ENCODE data around the gene DEPDC5. TPM values are rescaled to one million over a fixed set of nuclear protein-coding genes. Genes with fewer than 3 reads are reported as not detected.
"Not testable (repeated sequence)": the region's sequence is repeated elsewhere in the genome, so short reads cannot be mapped to it uniquely, and the experiment has no call there.

DEPDC5 gene
- total RNA-seq (10 to 100 TPM; 40.3 to 52.7 (median 49.0) TPM), total RNA-seq (10.9 to 28.6 (median 21.9) reads per million in 29 experiments)
- total RNA-seq (2013), result 27.6 TPM

DNA sequence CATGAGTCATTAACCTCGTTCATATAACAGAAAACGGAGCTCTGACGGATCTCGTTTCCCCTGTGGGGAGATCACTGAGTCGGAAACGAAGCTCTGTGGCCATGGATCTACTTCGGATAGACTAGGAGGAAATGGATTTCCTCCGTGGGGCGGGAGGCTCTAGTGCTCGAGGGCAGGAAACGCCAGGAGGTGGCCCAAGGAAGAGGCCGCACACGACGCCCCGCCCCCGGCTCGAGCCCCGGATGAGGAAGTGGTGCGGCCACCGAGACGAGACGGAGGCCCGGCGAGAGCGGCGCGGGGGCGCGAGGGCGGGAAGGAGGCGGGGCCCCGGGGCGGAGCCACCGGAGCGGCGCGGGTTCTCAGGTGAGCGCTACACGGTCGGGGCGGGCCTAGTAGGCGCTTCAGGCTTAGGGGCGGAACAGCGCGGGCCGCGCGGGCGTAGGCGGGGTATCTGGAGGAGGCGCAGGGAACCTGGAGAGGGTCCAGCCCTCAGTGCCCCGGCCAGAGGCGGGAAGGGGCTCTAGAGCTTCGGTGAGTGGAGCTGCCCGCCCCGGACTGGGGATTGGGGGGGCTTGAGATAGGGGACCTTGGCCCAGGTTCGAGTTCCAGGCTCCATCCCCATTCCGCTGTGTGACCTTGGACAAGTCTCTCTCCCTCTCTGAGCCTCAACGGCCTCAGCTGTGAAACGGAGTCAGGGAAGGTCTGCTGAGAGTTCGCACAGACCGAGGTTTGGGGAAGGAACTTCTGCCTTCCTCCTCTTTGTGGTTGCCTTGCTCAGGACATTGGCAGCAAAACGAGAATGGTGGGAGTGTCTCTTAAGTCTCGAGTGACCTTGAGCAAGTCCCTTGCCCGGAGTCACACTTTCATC is at the start of gene DEPDC5:
TSS of gene DEPDC5 (plus strand) at position 386 of the 868 bp plus-strand sequence. CDS start 903 bp downstream, outside the sequence.
- H3K36me3 Mint-ChIP-seq, result peaks cover 4% of the 10 kb centered on the region
- H3K9me3 Mint-ChIP-seq, result no peaks in the 10 kb centered on the region
- peak; percentile 89 to 98 (median 94) for DNase-seq
- ChIA-PET POLR2A (interaction anchor here in 1 of 2 donors (0.6 to 1.0 kb wide), 4 partner anchors 32 to 461 kb away, joined by 3 to 6 read pairs (median 4); partner anchors contain the start of genes PIK3IP1 and PISD), CTCF (interaction anchor here in 1 of 2 donors (1.4 to 1.8 kb wide), 2 partner anchors 88 to 217 kb away, joined by 4 to 8 read pairs; no protein-coding TSS in a partner anchor)
- Histone ChIP-seq H3K4me1 (ENCODE audit: control insufficient read depth in 1 of 2, extremely low read depth in 1 of 2, insufficient read depth in 2 of 2, low read length in 2 of 2) (peaks cover 15 to 38% of the 10 kb centered on the region in 2 experiments), H3K27ac (ENCODE audit: low read length) (peak within 1 kb of the TSS; percentile 89), H3K36me3 (ENCODE audit: control insufficient read depth in 2 of 2, extremely low read depth in 1 of 2, insufficient read depth in 1 of 2, low read length in 1 of 2) (peaks cover 0 to 8% of the 10 kb centered on the region in 2 donors), H3K4me3 (ENCODE audit: control insufficient read depth in 1 of 2, extremely low read depth in 1 of 2, low read length in 1 of 2) (peak within 1 kb of the TSS; percentile 65 to 85), H3K27me3 (replicated peaks in 1 of 2; ENCODE audit: control insufficient read depth in 2 of 2, extremely low read depth in 1 of 2, insufficient read depth in 2 of 2, low read length in 1 of 2) (no peaks in the 10 kb centered on the region), H3K9me3 (no peaks in the 10 kb centered on the region)
- H3K27ac Mint-ChIP-seq, result peak within 1 kb of the TSS; percentile 99 to 100
- peaks cover 41 to 46% (median 45%) of the 10 kb centered on the region in 3 donors for H3K4me1 Mint-ChIP-seq
- ATAC-seq (replicated peaks in 1 of 4), result peak; percentile 80 to 85 (median 81)
- WGBS (ENCODE audit: insufficient coverage), result under 1% methylated on average over 54 of the region's 65 CpGs
- H3K4me3 Mint-ChIP-seq, result peak within 1 kb of the TSS; percentile 86 to 91 (median 87)
- H3K27me3 Mint-ChIP-seq, result no peaks in the 10 kb centered on the region

DNA sequence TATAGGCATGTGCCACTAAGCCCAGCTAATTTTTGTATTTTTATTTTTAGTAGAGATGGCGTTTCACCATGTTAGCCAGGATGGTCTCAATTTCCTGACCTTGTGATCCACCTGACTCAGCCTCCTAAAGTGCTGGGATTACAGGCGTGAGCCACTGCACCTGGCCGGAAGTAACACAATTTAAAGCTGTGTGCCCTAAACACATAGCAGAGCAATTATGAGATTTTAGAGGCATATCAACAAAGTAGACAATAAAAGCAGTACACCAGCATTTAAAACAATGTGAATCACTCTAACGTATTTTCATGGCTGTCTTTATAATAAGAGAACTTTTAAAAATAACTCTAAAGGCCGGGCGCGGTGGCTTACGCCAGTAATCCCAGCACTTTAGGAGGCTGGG is 46.3 kb upstream of the DEPDC5 start:
- POLR2A ChIA-PET, result no interaction called here
- no peaks in the 10 kb centered on the region for H3K9me3 ChIP-seq
- H3K27ac Mint-ChIP-seq, result no peak overlapping the region
- peaks cover 3 to 43% of the 10 kb centered on the region in 2 donors for H3K36me3 ChIP-seq (ENCODE audit: control insufficient read depth in 2 of 2, extremely low read depth in 1 of 2, insufficient read depth in 1 of 2, low read length in 1 of 2)
- DNase-seq (no peak), ATAC-seq (replicated peaks in 1 of 4) (no peak)
- H3K27ac ChIP-seq (ENCODE audit: low read length), result no peak overlapping the region
- no peaks in the 10 kb centered on the region for H3K27me3 Mint-ChIP-seq
- CTCF ChIA-PET, result no interaction called here
- no peaks in the 10 kb centered on the region for H3K27me3 ChIP-seq (replicated peaks in 1 of 2; ENCODE audit: control insufficient read depth in 2 of 2, extremely low read depth in 1 of 2, insufficient read depth in 2 of 2, low read length in 1 of 2)
- no peaks in the 10 kb centered on the region for H3K9me3 Mint-ChIP-seq
- peaks cover 0 to 6% (median 3%) of the 10 kb centered on the region in 3 donors for H3K4me1 Mint-ChIP-seq
- no peaks in the 10 kb centered on the region for H3K4me1 ChIP-seq (ENCODE audit: control insufficient read depth in 1 of 2, extremely low read depth in 1 of 2, insufficient read depth in 2 of 2, low read length in 2 of 2)
- peaks cover 28% of the 10 kb centered on the region for H3K36me3 Mint-ChIP-seq
- WGBS (ENCODE audit: insufficient coverage), result 100% methylated on average over 2 of the region's 8 CpGs
- no peak overlapping the region for H3K4me3 Mint-ChIP-seq
- no peak overlapping the region for H3K4me3 ChIP-seq (ENCODE audit: control insufficient read depth in 1 of 2, extremely low read depth in 1 of 2, low read length in 1 of 2)

DNA sequence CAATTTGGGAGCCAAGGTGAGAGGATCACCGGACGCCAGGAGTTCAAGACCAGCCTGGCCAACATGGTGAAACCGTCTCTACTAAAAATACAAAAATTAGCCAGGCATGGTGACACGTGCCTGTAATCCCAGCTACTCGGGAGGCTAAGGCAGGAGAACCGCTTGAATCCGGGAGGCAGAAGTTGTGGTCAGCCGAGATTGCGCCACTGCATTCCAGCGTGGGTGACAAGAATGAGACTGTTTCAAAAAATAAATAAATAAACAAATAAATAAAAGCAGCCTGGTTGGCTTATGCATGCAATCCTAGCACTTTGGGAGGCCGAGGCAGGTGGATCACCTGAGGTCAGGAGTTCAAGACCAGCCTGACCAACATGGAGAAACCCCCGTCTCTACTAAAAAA is 42.6 kb upstream of the DEPDC5 start:
- H3K4me1 Mint-ChIP-seq; H3K27me3 ChIP-seq (replicated peaks in 1 of 2; ENCODE audit: control insufficient read depth in 2 of 2, extremely low read depth in 1 of 2, insufficient read depth in 2 of 2, low read length in 1 of 2); DNase-seq; H3K9me3 Mint-ChIP-seq; ATAC-seq (replicated peaks in 1 of 4); H3K27ac Mint-ChIP-seq; H3K4me3 Mint-ChIP-seq; CTCF ChIA-PET; H3K4me1 ChIP-seq (ENCODE audit: control insufficient read depth in 1 of 2, extremely low read depth in 1 of 2, insufficient read depth in 2 of 2, low read length in 2 of 2); H3K4me3 ChIP-seq (ENCODE audit: control insufficient read depth in 1 of 2, extremely low read depth in 1 of 2, low read length in 1 of 2); POLR2A ChIA-PET; H3K27me3 Mint-ChIP-seq; H3K9me3 ChIP-seq; H3K27ac ChIP-seq (ENCODE audit: low read length): not testable (repeated sequence)
- H3K36me3 Mint-ChIP-seq, result peaks cover 43% of the 10 kb centered on the region
- WGBS (ENCODE audit: insufficient coverage), result 100% methylated on average over 5 of the region's 12 CpGs
- H3K36me3 ChIP-seq (ENCODE audit: control insufficient read depth in 2 of 2, extremely low read depth in 1 of 2, insufficient read depth in 1 of 2, low read length in 1 of 2), result peaks cover 3 to 58% of the 10 kb centered on the region in 2 donors

DNA sequence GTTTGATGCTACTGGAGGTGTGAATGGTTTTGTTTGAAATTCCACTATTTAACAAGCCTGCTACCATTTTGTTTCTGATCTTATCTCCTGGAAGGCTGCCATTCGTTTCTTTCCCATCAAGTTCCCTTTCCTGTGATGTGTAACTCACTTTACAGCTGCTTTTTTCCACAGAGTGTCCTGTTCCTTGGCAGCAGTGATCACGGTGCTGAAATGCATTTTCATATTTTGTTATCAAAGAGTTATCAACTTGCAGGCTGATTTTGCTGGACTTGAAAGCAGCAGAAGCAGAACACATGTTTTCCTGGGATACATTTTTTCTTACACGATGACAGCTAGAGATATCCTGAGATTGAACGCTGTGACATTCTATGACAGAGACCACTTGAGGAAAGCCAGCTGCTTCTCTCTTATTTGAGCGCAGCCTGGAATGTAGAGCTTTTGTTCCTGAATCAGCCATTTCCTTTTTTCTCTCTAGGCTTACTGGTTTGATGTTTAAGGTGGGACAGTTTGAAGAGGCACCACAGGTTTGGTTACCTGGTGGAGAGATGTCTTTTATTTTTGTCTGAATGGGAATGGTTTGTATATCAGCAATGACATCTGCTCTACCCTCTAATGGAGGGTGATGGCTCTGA is 38.6 kb upstream of the DEPDC5 start:
- Mint-ChIP-seq H3K4me3 (no peak overlapping the region), H3K36me3 (peaks cover 56% of the 10 kb centered on the region), H3K4me1 (peaks cover 0 to 6% (median 0%) of the 10 kb centered on the region in 3 donors), H3K27ac (no peak overlapping the region), H3K9me3 (no peaks in the 10 kb centered on the region), H3K27me3 (no peaks in the 10 kb centered on the region)
- Histone ChIP-seq H3K36me3 (ENCODE audit: control insufficient read depth in 2 of 2, extremely low read depth in 1 of 2, insufficient read depth in 1 of 2, low read length in 1 of 2) (peaks cover 0 to 72% of the 10 kb centered on the region in 2 donors), H3K27ac (ENCODE audit: low read length) (no peak overlapping the region), H3K27me3 (replicated peaks in 1 of 2; ENCODE audit: control insufficient read depth in 2 of 2, extremely low read depth in 1 of 2, insufficient read depth in 2 of 2, low read length in 1 of 2) (no peaks in the 10 kb centered on the region), H3K9me3 (no peaks in the 10 kb centered on the region), H3K4me3 (ENCODE audit: control insufficient read depth in 1 of 2, extremely low read depth in 1 of 2, low read length in 1 of 2) (no peak overlapping the region), H3K4me1 (ENCODE audit: control insufficient read depth in 1 of 2, extremely low read depth in 1 of 2, insufficient read depth in 2 of 2, low read length in 2 of 2) (no peaks in the 10 kb centered on the region)
- no peak for DNase-seq
- ChIA-PET POLR2A (no interaction called here), CTCF (no interaction called here)
- no CpG with 5 or more reads among the region's 5 CpGs for WGBS (ENCODE audit: insufficient coverage)
- no peak for ATAC-seq (replicated peaks in 1 of 4)

DNA sequence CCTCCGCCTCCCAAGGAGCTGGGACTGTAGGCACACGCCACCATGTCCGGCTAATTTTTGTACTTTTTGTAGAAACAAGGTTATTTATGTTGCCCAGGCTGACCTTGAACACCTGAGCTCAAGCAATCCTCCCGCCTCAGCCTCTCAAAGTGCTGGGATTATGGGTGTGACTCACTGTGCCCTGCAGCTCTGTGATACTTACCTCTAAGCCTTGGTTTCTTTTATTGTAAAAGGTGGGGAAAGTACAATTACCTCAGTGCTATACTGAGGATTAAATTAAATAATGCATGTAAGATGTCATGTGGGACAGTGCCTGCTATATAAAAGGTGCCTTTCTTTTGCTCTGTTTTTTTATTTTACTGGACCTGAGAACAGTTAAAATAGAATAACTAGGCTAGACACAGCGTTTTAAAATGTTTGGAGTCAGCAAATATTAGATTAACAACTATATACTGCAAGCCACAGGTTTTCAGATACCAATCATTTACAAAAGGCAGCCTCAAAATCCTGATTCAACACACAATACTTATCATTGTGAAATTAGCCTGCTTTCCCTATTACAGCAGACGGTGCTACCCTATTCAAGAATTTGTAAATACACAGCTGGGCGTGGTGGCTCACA is 33.9 kb upstream of the DEPDC5 start:
- ATAC-seq (replicated peaks in 1 of 4), result no peak
- H3K4me3 Mint-ChIP-seq, result no peak overlapping the region
- H3K36me3 Mint-ChIP-seq, result peaks cover 45% of the 10 kb centered on the region

DNA sequence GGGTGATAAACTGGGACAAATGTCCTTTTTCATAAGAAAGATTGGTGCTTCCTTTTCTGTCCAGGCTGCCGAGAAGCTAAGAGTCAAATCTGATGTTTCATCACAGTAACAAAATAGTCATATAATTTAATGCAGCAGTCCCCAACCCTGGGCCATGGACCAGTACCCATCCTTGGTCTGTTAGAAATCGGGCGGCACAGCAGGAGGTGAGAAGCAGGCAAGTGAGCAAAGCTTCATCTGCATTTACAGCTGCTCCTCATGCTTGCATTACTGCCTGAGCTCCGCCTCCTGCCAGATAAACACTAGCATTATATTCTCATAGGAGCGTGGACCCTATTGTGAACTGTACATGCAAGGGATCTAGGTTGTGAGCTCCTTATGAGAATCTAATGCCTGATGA is 30.1 kb upstream of the DEPDC5 start:
- ChIA-PET POLR2A (no interaction called here), CTCF (interaction anchor here (0.6 kb wide), 2 partner anchors 58 to 237 kb away, joined by 3 to 6 read pairs; no protein-coding TSS in a partner anchor)
- Mint-ChIP-seq H3K36me3 (peaks cover 22% of the 10 kb centered on the region), H3K27me3 (no peaks in the 10 kb centered on the region), H3K4me1 (peaks cover 0 to 2% (median 0%) of the 10 kb centered on the region in 3 donors), H3K9me3 (no peaks in the 10 kb centered on the region), H3K27ac (no peak overlapping the region), H3K4me3 (no peak overlapping the region)
- ATAC-seq (replicated peaks in 1 of 4) (no peak), DNase-seq (no peak)
- H3K9me3 ChIP-seq, result no peaks in the 10 kb centered on the region
- H3K27ac ChIP-seq (ENCODE audit: low read length), result no peak overlapping the region
- peaks cover 8 to 43% of the 10 kb centered on the region in 2 donors for H3K36me3 ChIP-seq (ENCODE audit: control insufficient read depth in 2 of 2, extremely low read depth in 1 of 2, insufficient read depth in 1 of 2, low read length in 1 of 2)
- no peaks in the 10 kb centered on the region for H3K4me1 ChIP-seq (ENCODE audit: control insufficient read depth in 1 of 2, extremely low read depth in 1 of 2, insufficient read depth in 2 of 2, low read length in 2 of 2)
- H3K4me3 ChIP-seq (ENCODE audit: control insufficient read depth in 1 of 2, extremely low read depth in 1 of 2, low read length in 1 of 2), result no peak overlapping the region
- WGBS (ENCODE audit: insufficient coverage), result 100% methylated on average over 2 of the region's 5 CpGs
- H3K27me3 ChIP-seq (replicated peaks in 1 of 2; ENCODE audit: control insufficient read depth in 2 of 2, extremely low read depth in 1 of 2, insufficient read depth in 2 of 2, low read length in 1 of 2), result no peaks in the 10 kb centered on the region

More for the DNA sequence above, 33.9 kb upstream of the DEPDC5 start:
- ChIA-PET POLR2A (no interaction called here), CTCF (no interaction called here)
- Histone ChIP-seq H3K4me3 (ENCODE audit: control insufficient read depth in 1 of 2, extremely low read depth in 1 of 2, low read length in 1 of 2) (no peak overlapping the region), H3K36me3 (ENCODE audit: control insufficient read depth in 2 of 2, extremely low read depth in 1 of 2, insufficient read depth in 1 of 2, low read length in 1 of 2) (peaks cover 0 to 58% of the 10 kb centered on the region in 2 donors), H3K9me3 (no peaks in the 10 kb centered on the region), H3K27me3 (replicated peaks in 1 of 2; ENCODE audit: control insufficient read depth in 2 of 2, extremely low read depth in 1 of 2, insufficient read depth in 2 of 2, low read length in 1 of 2) (no peaks in the 10 kb centered on the region), H3K27ac (ENCODE audit: low read length) (no peak overlapping the region), H3K4me1 (ENCODE audit: control insufficient read depth in 1 of 2, extremely low read depth in 1 of 2, insufficient read depth in 2 of 2, low read length in 2 of 2) (no peaks in the 10 kb centered on the region)
- peak overlapping the region in 1 of 2 donors; percentile 72 for H3K27ac Mint-ChIP-seq
- no CpG with 5 or more reads among the region's 7 CpGs for WGBS (ENCODE audit: insufficient coverage)
- no peaks in the 10 kb centered on the region for H3K9me3 Mint-ChIP-seq
- H3K27me3 Mint-ChIP-seq, result no peaks in the 10 kb centered on the region
- no peak for DNase-seq
- peaks cover 0 to 2% (median 0%) of the 10 kb centered on the region in 3 donors for H3K4me1 Mint-ChIP-seq

Data from T-cell (primary cell).